A172 (cell line): ENCODE data around the gene ITGAX. TPM values are rescaled to one million over a fixed set of nuclear protein-coding genes. Genes with fewer than 3 reads are reported as not detected.
A peak's percentile ranks its signal among the peaks of the same experiment; 100 is the strongest.

Source experiments
- DNase-seq: peaks from one replicate; pipeline ENCODE4 v3.0.0-alpha.2; 2015; ENCODE audit warnings: low spot score
- total RNA-seq: library from RNA; depleted of rRNA; stranded (reverse); fragments of >200 nt; shearing (Covaris generic); gene quantifications from 2 replicates; pipeline ENCODE4 v1.2.3, GENCODE V29; 2014

The ITGAX gene
- total RNA-seq, 1 experiment from 2014 or later = 4.1 TPM

DNA sequence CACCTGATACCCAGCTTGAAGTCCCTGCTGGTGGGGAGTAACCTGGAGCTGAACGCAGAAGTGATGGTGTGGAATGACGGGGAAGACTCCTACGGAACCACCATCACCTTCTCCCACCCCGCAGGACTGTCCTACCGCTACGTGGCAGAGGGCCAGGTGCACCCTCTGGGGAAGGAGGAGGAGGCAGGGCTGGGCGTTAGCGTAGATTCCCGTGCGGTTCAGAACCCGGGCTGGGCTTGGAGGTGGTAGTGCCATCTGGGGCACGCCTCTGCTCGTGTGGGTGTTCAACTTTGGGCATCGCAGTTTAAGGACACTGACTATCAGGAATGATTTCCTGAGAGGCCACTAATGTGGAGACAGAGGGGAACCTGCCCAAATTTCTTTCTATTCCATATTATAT lies 18.3 kb downstream of the ITGAX start:
- DNase-seq = no peak

DNA sequence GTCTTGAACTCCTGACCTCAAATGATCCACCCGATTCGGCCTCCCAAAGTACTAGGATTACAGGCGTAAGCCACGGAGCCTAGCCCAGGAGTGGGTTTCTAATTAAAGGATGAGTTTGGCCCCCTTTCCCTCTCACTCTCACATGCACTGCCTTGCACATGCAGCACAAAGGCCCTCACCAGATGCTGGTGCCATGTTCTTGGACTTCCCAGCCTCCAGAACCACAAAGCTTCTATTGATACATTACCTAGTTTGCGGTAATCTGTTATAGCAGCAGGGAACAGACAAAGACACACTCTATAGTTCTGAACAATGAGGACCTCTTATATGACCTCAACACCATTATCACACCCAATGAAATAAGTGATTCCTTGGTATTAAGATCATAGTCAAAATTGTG lies 20.3 kb downstream of the ITGAX start:
- no peak for DNase-seq

DNA sequence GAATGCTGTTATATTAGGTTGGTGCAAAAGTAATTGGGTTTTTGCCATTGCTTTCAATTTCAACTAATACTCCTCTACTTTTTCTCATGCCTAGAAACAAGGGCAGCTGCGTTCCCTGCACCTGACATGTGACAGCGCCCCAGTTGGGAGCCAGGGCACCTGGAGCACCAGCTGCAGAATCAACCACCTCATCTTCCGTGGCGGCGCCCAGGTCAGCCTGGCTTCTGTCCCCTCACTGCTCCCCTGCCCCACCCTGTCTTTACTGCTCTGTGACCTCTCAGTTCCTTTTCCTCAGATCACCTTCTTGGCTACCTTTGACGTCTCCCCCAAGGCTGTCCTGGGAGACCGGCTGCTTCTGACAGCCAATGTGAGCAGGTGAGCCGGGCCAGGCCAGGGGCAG lies 21.7 kb downstream of the ITGAX start:
- DNase-seq = no peak

DNA sequence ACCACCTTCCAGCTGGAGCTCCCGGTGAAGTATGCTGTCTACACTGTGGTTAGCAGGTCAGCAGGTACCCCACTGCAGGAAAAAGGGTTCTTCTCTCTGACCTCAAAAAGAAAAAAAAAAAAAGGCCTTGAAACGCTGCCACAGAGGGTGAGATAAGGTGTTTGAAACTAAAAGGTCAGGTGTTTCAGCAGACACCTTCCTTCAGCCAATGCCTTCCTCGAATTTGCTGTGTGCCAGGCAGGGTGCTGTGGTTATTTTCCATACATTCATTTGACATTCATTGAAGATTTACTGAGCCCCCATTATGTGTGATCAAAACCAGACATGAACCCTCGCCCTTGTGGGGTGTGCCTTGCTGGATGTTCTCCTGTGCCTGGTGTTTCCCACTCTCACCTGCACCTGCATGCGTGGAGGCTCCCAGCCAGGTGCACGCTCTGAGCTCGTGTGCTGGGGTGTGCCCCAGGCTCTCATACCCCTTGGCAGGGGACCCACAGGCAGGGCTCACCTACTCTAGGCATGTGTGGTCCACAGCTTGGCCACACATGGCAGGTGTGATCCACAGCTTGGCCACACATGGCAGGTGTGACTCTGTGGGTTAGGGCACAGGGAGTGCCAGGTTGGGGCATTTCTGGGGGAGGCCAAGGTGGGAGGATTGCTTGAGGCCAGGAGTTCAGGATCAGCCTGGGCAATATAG lies 22.4 kb downstream of the ITGAX start:
- DNase-seq = no peak

DNA sequence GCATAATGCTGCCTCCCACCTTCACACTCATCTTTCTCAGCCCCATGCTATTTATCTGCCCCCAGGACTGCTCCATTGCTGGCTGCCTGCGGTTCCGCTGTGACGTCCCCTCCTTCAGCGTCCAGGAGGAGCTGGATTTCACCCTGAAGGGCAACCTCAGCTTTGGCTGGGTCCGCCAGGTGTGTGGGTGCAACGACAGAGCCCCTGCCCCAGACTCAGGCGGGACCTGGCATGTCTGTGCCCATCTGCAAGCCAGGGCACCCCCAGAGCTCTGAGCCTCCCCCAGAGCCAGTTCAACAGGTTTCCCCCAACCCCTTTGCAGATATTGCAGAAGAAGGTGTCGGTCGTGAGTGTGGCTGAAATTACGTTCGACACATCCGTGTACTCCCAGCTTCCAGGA lies 25.2 kb downstream of the ITGAX start:
- no peak for DNase-seq

DNA sequence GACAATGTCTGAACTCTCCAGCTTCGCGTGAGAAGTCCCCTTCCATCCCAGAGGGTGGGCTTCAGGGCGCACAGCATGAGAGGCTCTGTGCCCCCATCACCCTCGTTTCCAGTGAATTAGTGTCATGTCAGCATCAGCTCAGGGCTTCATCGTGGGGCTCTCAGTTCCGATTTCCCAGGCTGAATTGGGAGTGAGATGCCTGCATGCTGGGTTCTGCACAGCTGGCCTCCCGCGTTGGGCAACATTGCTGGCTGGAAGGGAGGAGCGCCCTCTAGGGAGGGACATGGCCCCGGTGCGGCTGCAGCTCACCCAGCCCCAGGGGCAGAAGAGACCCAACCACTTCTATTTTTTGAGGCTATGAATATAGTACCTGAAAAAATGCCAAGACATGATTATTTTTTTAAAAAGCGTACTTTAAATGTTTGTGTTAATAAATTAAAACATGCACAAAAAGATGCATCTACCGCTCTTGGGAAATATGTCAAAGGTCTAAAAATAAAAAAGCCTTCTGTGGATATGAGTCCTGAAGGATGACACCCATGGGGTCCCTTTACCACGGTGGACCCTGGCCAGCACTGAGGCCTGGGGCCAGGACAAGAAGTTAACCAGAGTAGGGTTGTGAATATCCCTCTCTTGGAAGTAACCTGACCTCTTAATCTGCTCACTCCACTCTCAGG lies 27.6 kb downstream of the ITGAX start:
- peak; percentile 35 for DNase-seq

DNA sequence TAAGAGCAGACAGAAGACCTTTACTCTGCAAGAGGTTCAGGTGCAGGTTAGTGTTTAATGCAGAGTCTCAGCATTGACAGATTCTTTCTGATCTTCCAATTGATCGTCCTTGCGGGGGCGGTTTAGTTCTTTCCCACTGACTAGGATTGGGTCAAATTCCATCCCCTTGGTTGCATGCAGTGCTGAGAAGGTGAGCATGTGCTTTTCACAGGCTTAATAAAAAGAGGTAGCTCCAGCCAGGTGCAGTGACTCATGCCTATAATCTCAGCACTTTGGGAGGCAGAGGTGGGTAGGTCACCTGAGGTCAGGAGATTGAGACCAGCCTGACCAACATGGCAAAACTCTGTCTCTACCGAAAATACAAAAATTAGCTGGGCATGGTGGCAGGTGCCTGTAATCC lies 30.7 kb downstream of the ITGAX start:
- no peak for DNase-seq

DNA sequence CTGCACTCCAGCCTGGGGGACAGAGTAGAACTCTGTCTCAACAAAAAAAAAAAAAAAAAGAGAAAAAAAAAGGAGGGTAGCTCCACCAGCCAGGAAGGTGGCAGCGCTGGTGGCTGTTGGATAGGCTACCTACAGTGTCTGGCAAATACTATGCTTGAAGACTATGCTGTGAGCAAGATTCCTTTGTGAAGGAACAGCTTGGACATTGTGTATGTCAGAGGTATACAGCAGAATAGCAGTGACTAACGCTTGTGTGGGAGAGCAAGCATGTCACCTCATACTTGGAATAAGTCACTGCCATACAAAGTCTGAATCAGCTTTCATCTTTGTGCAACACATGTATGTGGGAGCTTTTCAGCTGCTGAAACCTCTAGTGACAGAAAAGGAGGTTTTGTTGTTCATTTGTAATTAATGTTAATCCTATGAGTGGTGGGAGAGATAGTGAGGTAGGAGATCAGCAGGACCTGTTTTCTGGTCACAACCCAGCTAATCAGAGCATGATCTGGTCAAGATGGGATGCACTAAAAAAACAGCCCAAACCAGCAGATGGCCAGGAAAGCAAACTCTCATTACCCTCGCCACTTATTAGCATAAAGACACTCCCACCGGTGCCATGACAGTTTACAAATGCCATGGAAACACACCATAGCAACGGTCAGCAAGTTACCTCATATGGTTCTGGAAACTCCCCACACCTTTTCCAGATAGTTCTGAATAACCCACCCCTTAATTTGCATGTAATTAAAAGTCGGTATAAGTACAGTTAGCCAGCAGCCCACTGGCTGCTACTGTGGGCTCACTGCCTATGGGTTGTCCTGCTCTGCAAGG lies 31.4 kb downstream of the ITGAX start:
- DNase-seq = peak; percentile 73

DNA sequence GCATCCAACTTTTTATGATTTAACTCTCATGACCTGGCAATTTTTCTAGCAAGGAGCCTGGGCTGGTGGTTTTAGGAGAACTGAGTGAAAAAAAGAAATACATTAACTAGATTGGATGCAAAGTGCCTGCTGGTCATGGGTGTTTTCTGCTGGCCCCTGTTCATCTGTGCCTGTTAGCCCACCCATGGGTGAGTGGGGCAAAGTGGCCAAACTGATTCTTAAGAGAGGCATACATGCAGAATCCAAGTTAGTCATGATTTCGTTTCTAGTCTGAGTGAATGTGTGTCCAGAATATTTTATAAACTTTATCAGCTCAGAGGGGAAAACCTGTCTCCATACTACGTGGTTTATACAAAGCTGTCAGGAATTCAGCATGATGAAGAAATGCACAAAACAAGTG lies 33.6 kb downstream of the ITGAX start:
- DNase-seq = no peak

DNA sequence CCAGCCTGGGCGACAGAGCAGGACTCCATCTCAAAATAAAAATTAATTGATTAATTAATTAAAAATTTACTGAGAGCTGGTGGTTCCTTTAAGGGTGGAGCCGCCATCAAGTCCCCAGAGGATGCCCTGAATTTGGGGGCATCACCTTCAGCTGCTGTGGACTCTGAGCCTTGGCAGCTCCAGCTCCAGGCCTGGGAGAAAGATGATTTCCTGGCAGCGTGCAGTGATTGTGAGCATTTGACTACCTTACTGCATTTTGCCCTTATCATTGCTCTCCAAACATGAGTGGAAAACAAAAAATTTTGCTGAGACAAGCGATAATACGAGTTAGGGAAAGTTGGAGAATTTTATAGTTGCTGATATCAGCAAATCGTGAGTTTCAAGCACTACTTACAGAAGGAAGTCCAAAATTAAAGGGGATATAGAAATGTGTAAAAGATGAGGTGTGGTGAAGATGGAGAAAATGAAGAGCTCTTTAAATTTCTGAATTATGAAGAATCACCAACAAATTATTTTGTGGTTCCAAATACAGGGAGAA lies 35.6 kb downstream of the ITGAX start:
- DNase-seq = no peak

DNA sequence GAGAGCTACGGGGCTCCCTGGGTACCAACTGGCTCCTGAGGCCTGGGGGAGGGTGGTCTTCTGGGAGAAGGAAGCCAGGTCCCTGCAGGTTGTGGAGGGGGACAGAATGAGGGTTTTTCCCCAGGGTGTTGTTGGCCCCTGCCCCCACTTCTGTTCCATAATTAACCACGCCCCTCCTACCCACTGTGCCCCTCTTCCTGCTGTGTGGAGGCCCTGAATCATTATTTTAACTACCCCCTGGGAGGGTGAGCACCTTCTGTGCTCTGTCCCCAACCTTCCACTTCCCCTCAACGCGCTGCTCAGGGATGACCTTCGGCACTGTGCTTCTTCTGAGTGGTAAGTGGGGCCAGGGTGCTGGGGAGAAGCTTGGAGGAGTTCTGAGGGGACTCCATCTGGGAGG lies 38.1 kb downstream of the ITGAX start, which contains the start of gene ITGAD:
Gene ITGAD (plus strand): TSS at position 280 of the 400 bp plus-strand sequence. CDS start 26 bp downstream, at position 306.
- DNase-seq = no peak

DNA sequence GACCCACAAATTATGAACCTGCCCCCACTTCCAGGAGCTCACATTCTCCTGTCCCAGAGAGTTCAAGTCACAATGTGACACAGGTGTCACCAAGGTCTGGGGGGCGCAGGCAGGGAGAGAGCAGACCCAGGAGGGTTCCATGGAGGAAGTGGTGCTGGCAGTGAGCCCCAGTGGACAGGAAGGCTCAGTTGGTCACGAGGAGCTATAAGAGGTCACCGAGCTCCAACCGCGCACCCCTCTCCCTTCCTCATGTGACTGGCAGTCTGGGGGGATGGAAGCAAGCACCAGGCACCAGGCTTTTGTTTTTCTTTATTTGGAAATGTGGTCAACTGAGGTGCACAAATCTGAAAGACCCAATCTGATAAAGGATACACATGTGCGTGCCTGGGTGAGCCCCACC lies 40.7 kb downstream of the ITGAX start:
- DNase-seq = no peak

DNA sequence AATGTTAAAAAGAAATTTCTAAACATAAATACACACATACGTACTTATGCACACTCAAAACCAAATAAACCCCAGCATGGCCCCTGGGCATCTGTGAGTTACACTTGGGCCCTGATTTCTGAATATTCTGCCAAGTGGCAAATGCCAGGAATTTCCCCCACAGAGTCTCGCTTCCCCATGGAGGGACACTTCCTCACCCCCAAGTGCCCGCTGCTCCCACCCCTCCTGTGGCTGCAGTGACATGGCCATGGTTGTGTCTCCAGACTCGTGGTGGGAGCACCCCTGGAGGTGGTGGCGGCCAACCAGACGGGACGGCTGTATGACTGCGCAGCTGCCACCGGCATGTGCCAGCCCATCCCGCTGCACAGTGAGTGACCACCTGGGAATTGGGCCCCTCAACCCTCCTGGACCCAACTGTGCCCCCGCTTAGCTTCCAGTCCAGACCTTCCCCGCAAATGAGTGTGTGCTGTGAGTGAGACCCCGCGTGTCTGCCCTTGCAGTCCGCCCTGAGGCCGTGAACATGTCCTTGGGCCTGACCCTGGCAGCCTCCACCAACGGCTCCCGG lies 42.2 kb downstream of the ITGAX start:
- no peak for DNase-seq

DNA sequence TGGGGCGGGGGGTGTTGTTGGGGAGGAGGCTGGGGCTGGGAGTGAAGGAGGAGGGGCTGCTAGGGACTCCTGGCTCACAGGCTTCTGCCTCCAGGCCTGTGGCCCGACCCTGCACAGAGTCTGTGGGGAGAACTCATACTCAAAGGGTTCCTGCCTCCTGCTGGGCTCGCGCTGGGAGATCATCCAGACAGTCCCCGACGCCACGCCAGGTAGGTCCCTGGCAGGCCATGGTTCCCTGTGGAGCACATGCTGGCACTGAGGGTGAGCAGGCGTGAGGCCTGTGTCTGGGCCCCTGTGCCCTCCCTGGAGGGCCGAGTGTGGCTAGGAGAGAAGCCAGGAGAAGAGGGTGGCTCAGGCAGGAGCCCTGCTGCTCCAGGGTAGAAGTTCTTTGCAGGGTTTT lies 42.7 kb downstream of the ITGAX start:
- DNase-seq = no peak

DNA sequence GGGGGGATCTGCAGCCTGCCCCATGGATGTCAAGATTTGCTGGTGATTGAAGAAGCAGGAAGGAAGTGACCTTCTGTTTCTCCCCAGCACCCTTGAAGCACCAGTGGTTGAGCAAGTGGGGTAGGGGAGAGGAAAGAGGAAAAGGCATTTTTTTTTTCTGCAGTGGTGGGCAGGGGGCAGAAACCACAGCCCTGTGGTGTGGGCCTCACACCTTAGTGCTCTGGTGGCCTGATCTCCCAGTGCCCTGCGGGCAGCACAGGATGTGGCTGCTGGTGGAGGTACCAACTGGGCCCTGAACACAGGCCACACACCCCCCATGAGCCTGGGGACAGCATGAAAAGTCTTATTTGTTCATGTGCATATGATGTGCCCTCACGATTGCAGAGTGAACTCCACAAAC lies 45.2 kb downstream of the ITGAX start:
- DNase-seq = no peak

DNA sequence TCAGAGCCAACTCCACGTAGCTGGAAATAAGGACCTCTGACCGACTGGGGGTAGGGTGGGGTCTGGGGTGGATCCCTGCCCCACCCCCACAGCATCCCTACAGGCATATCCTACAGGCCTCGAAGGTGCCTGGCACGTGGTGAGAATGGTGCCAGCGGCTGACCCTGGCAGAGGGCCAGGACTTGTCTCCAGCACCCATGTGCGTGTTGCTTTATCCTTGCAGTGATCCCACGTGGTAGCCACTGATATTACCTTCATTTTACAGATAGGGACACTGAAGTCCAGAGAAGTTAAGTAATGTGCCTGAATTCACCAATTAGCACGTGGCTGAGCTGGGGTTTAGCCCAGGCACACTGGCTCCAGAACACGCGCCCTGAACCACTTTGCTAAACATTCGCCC lies 46.5 kb downstream of the ITGAX start:
- DNase-seq = no peak

DNA sequence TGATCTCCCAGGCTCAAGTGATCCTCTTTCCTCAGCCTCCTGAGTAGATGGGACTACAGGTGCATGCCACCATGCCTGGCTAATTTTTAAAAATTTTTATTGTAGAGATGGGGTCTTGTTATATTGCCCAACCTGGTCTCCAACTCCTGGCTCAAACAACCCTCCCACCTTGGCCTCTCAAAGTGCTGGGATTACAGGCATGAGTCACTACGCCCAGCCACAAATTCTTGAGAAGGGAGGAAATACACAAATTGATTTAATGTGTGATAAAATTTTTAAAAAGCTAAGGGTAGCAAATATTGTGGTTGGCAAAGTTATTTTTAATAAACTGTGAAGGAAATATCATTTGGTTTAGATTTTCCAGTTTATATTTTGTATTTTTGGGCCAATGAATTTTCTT lies 47.7 kb downstream of the ITGAX start:
- DNase-seq = peak; percentile 54

DNA sequence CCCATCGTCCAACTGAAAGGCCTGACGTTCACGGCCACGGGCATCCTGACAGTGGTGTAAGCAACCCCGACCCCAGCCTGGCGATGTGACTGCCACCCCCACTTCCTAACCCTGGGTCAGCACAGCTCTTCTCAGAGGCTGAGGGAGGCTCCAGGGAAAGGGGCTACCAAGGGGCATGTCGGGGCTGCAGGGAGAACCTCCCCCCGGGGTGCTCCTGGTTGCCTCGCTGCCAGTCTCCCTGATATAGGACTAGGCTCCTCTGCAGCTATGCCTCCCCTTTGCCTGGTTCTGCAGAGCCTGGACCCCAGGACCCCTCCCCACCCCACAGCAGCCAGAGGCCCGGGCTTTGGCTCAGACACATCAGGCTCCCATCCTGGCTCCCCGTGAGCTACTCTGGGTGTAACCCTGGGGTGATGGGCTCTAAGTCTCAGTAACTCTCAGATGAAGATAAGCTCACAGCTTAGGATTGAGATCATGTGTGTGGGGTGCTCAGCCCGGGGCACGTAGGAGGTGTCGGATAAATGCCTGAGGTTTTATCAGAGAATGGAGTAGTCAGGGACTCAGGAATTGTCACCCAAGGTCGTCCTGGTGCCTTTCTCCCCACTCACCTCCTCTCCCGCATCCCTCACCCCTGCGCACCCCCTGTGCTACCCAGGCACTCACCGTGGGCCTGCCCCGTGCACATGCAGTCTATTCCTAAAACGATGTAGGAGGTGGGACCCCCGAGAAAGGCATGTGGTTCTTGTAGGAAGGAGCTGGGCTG lies 48.8 kb downstream of the ITGAX start:
- no peak for DNase-seq

DNA sequence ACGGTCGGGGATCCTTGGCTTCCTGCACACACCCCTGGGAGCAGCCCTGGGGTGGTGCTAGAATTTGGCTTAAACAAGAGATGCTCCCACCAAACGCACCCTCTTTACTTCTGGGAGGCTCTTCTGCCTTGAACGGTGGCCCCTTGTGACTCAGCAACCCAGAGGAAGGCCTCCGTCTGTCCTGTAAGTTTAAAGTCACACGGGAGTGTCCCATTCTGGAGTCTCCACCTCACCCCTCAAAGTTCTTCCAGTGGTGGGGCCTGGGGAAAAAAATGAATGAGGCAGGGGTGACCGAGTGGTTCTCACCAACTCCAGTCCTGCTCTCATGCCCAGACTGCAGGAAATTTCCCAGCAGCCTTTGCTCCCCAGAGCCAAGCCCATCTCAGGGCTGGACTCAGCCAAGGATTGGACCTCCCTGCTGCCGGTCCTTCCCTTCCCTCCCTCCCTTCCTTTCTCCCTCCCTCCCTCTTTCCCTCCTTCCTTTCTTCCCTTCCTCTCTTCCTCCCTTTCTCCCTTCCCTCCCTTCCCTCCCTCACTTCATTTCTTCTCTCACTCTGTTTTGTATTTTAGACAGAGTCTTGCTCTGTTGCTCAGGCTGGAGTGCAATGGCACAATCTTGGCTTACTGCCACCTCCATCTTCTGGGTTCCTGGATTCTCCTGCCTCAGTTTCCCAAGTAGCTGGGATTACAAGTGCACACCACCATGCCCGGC lies 49.5 kb downstream of the ITGAX start:
- DNase-seq = peak; percentile 44

DNA sequence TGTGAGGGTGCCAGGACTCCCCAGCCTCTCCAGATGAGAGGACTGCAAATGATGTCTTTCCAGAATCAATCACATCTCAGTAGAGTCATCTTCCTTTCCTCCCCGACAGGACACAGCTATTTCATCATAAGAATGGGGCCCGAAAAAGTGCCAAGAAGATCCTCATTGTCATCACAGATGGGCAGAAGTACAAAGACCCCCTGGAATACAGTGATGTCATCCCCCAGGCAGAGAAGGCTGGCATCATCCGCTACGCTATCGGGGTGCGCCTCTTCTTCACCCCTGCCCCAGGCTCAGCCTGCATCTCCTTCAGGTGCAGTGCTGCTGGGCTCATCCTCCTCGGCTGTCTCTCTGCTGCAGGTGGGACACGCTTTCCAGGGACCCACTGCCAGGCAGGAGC lies 52.4 kb downstream of the ITGAX start:
- DNase-seq = no peak

DNA sequence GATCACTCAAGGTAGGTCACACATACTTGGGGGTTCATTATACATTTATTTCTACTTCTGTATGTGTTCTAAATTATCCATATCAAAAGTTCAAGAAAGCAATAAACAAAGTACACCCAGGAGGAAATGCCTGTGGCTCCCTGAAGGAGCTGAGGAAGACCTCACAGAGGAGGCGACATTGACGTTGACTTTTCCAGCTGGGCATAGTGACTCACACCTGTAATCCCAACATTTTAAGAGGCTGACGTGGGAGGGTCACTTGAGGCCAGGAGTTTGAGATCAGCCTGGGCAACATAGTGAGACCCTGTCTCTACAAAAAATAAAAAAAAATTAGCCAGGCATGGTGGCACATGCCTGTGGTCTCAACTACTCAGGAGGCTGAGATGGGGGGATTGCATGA lies 54.5 kb downstream of the ITGAX start:
- peak; percentile 94 for DNase-seq
